HFFc6 (cell line): Measurements from ENCODE around the gene CYP4F8. TPM values are rescaled to one million over a fixed set of nuclear protein-coding genes. Genes with fewer than 3 reads are reported as not detected.

ENCODE experiments used
- DNase-seq: peaks from one replicate; pipeline ENCODE4 v3.0.0-alpha.2; 2018
- H3K27ac Mint-ChIP-seq: 2 replicates; pipeline ENCODE4 v1.8.0; 2020; ENCODE audit warnings: mild to moderate bottlenecking, mixed read lengths
- H3K27me3 Mint-ChIP-seq: 2 replicates; pipeline ENCODE4 v1.8.0; 2021; ENCODE audit warnings: mild to moderate bottlenecking, moderate library complexity, mixed read lengths; ENCODE audit not compliant: insufficient read depth
- H3K36me3 Mint-ChIP-seq: 2 replicates; pipeline ENCODE4 v1.8.0; 2021; ENCODE audit warnings: low read depth, mixed read lengths
- H3K4me1 Mint-ChIP-seq: 2 replicates; pipeline ENCODE4 v1.8.0; 2020; ENCODE audit warnings: low read depth, mixed read lengths
- H3K4me3 Mint-ChIP-seq: 2 replicates; pipeline ENCODE4 v1.8.0; 2020; ENCODE audit warnings: mild to moderate bottlenecking, moderate library complexity, mixed read lengths
- H3K9me3 Mint-ChIP-seq: 2 replicates; pipeline ENCODE4 v1.8.0; 2020; ENCODE audit warnings: mild to moderate bottlenecking, mixed read lengths
- CTCF ChIP-seq: fragments of 200-600 bp; sonication (generic); IDR thresholded peaks from 2 replicates; pipeline ENCODE4 v1.5.0; 2021; ENCODE audit warnings: antibody characterized with exemption, mild to moderate bottlenecking
- total RNA-seq, 6 experiments: library from RNA; stranded (reverse); fragmentation: NEBNext Ultra II Directional; extraction: Animal tissue kit (Norgen Biotek cat#: 25700); gene quantifications; 2 replicates in 1 of 6; 3 replicates in 5 of 6; pipeline ENCODE4 v1.2.3, GENCODE V29; 2021

CYP4F8 gene
- total RNA-seq, 6 experiments from 2014 or later, result not detected

DNA sequence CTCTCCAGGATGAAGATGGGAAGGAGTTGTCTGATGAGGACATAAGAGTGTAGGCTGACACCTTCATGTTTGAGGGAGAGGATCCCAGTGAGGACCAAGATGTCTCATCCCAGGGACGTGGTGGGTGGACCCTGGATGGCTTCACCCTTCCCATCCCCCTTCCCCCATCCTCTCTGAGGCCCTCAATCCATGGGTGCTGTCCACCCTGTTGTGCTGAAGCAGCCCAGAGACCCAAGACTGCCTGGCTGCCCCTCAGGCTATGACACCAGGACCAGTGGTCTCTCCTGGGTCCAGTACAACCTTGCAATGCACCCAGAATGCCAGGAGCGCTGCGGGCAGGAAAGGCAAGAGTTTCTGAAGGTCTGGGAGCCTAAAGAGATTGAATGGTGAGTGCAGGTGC lies 54.4 kb downstream of the CYP4F8 start:
- Mint-ChIP-seq H3K36me3 (no peaks in the 10 kb centered on the region), H3K27ac (no peak overlapping the region), H3K4me3 (no peak overlapping the region), H3K4me1 (no peaks in the 10 kb centered on the region), H3K27me3 (no peaks in the 10 kb centered on the region), H3K9me3 (peaks cover 28% of the 10 kb centered on the region)
- no peak for DNase-seq
- no peak for TF ChIP-seq CTCF

- TF ChIP-seq CTCF, result no peak
- H3K4me1 Mint-ChIP-seq, result no peaks in the 10 kb centered on the region
- no peaks in the 10 kb centered on the region for H3K36me3 Mint-ChIP-seq
- no peak overlapping the region for H3K4me3 Mint-ChIP-seq
- H3K27ac Mint-ChIP-seq, result no peak overlapping the region
- no peaks in the 10 kb centered on the region; the same call in 1 of the 2 replicates for H3K27me3 Mint-ChIP-seq
- H3K9me3 Mint-ChIP-seq, result peaks cover 28% of the 10 kb centered on the region
- DNase-seq, result no peak
Measured at GRCh38 chr19:15669891-15670290, 54.9 kb downstream of the CYP4F8 start.

DNA sequence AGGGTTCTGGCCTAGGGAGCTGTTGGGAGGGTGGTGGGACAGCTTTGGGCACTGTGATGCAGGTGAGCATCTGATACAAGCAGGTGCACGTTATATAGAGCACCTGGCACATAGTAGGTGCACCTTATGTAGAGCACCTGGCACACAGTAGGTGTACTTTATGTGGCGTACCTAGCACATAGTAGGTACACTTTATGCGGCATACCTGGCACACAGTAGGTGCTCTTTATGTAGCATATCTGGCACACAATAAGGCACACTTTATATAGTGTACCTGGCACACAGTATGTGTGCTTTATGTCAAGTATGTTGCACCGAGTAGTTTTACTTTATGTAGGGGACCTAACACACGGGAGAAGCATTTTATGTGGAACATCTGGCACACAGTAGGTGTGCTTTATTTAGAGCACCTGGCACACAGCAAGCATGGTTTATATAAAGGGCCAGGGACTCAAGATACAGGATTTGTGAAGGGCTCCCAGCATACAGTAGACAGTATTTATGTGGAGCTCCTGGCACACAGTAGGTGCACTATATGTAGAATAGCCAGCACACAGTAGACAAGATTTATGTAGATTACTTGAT lies 56.3 kb downstream of the CYP4F8 start:
- H3K4me1 Mint-ChIP-seq, result no peaks in the 10 kb centered on the region
- no peak for TF ChIP-seq CTCF
- no peak overlapping the region for H3K4me3 Mint-ChIP-seq
- DNase-seq, result no peak
- H3K9me3 Mint-ChIP-seq, result peaks cover 19% of the 10 kb centered on the region
- no peak overlapping the region for H3K27ac Mint-ChIP-seq
- no peaks in the 10 kb centered on the region for H3K36me3 Mint-ChIP-seq
- no peaks in the 10 kb centered on the region; the same call in 1 of the 2 replicates for H3K27me3 Mint-ChIP-seq

DNA sequence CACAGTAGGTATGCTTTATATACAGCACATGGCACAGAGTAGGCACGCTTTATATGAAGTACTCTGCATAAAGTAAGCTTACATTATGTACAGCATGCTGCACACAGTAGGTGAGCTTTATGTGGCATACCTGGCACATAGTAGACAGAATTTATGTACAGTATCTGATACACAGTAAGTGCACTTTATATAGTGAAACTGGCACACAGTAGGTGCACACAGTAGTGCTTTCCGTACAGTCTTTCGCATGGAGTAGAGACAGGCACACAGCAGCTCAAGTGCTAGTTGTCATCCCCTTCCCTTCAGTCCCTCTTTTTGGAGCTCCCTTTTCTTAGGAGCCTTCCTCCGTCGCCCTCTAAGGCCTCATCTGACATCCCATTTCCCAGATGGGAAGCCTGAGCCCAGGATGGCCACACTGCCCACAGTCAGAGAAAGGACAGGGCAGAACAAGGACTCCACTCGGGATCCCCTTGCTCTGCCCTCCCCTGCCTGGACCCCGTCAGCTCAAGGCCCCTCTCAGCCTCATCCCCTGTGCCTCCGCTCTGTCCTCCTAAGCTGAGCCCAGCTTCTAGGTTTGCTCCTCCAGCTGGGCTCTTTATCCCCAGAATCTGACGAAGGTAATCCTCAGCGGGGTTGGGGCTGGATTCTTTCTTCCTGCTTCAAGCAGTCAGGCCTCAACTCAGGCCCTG lies 57.0 kb downstream of the CYP4F8 start:
- H3K9me3 Mint-ChIP-seq, result peaks cover 24% of the 10 kb centered on the region
- no peak for DNase-seq
- H3K27me3 Mint-ChIP-seq, result no peaks in the 10 kb centered on the region; the same call in 1 of the 2 replicates
- no peak for TF ChIP-seq CTCF
- H3K4me1 Mint-ChIP-seq, result no peaks in the 10 kb centered on the region
- H3K27ac Mint-ChIP-seq, result no peak overlapping the region
- H3K36me3 Mint-ChIP-seq, result no peaks in the 10 kb centered on the region
- no peak overlapping the region for H3K4me3 Mint-ChIP-seq

GRCh38 chr19:15672580-15673175 lies 57.7 kb downstream of the CYP4F8 start, which contains the start of gene CYP4F12:
TSS of gene CYP4F12 (plus strand) at chr19:15673087. CDS start at chr19:15673530, 443 bp downstream.
- Mint-ChIP-seq H3K4me1 (no peaks in the 10 kb centered on the region), H3K27me3 (peaks cover 1% of the 10 kb centered on the region; the same call in 1 of the 2 replicates), H3K4me3 (no peak within 1 kb of the TSS), H3K36me3 (peaks cover 3% of the 10 kb centered on the region; the same call in 1 of the 2 replicates), H3K27ac (no peak within 1 kb of the TSS), H3K9me3 (peaks cover 28% of the 10 kb centered on the region)
- TF ChIP-seq CTCF, result no peak
- DNase-seq, result peak; percentile 4
